Measurements from ENCODE around the gene SDK1. TPM values are rescaled to one million over a fixed set of nuclear protein-coding genes. Genes with fewer than 3 reads are reported as not detected.

The SDK1 gene
- total RNA-seq, 2 donors from 2014 or later: 1.3 to 2.6 TPM

- no peaks in the 10 kb centered on the region for H3K27me3 ChIP-seq
- no peak overlapping the region for H3K27ac ChIP-seq
- DNase-seq: no peak
- H3K4me1 ChIP-seq: no peaks in the 10 kb centered on the region
- no peak overlapping the region for H3K9ac ChIP-seq (ENCODE audit: low read depth in 2 of 2, low read length in 2 of 2)
- TF ChIP-seq CTCF (IDR thresholded peaks at IDR 0.05): no peak
- H3K4me3 ChIP-seq: no peak overlapping the region
- H3K9me3 ChIP-seq: no peaks in the 10 kb centered on the region
- H3K36me3 ChIP-seq: no peaks in the 10 kb centered on the region
- intact Hi-C loops (cut with DNase I): no loop called here
Measured at GRCh38 chr7:3271298-3271697, 29.8 kb upstream of the SDK1 start.

- intact Hi-C loops (cut with DNase I): no loop called here
- Histone ChIP-seq H3K4me1 (no peaks in the 10 kb centered on the region), H3K9ac (ENCODE audit: low read depth in 2 of 2, low read length in 2 of 2) (no peak overlapping the region), H3K27me3 (no peaks in the 10 kb centered on the region), H3K27ac (no peak overlapping the region), H3K9me3 (no peaks in the 10 kb centered on the region), H3K4me3 (no peak overlapping the region), H3K36me3 (no peaks in the 10 kb centered on the region)
- no peak for TF ChIP-seq CTCF (IDR thresholded peaks at IDR 0.05)
- no peak for DNase-seq
Measured at GRCh38 chr7:3272691-3273141, 28.3 kb upstream of the SDK1 start.

- DNase-seq: no peak
- Histone ChIP-seq H3K9me3 (no peaks in the 10 kb centered on the region), H3K27me3 (no peaks in the 10 kb centered on the region), H3K4me1 (no peaks in the 10 kb centered on the region), H3K36me3 (no peaks in the 10 kb centered on the region), H3K4me3 (no peak overlapping the region), H3K27ac (no peak overlapping the region), H3K9ac (ENCODE audit: low read depth in 2 of 2, low read length in 2 of 2) (no peak overlapping the region)
- intact Hi-C loops (cut with DNase I): no loop called here
- no peak for TF ChIP-seq CTCF (IDR thresholded peaks at IDR 0.05)
Measured at GRCh38 chr7:3274131-3274530, 26.9 kb upstream of the SDK1 start.

GRCh38 chr7:3277604-3278572 lies 23.2 kb upstream of the SDK1 start:
- Histone ChIP-seq H3K36me3 (no peaks in the 10 kb centered on the region), H3K27ac (no peak overlapping the region), H3K4me1 (no peaks in the 10 kb centered on the region), H3K4me3 (no peak overlapping the region), H3K9ac (ENCODE audit: low read depth in 2 of 2, low read length in 2 of 2) (no peak overlapping the region), H3K9me3 (no peaks in the 10 kb centered on the region), H3K27me3 (no peaks in the 10 kb centered on the region)
- intact Hi-C loops (cut with DNase I): no loop called here
- no peak for DNase-seq
- TF ChIP-seq CTCF (IDR thresholded peaks at IDR 0.05): no peak

GRCh38 chr7:3279147-3279818 lies 21.8 kb upstream of the SDK1 start:
- TF ChIP-seq CTCF (IDR thresholded peaks at IDR 0.05): no peak
- intact Hi-C loops (cut with DNase I): no loop called here
- H3K27me3 ChIP-seq: no peaks in the 10 kb centered on the region
- H3K27ac ChIP-seq: no peak overlapping the region
- DNase-seq: no peak
- H3K9ac ChIP-seq (ENCODE audit: low read depth in 2 of 2, low read length in 2 of 2): no peak overlapping the region
- H3K4me1 ChIP-seq: no peaks in the 10 kb centered on the region
- no peak overlapping the region for H3K4me3 ChIP-seq
- H3K36me3 ChIP-seq: no peaks in the 10 kb centered on the region
- no peaks in the 10 kb centered on the region for H3K9me3 ChIP-seq

All from colonic mucosa (tissue), 4 donors.